Activated CD4-positive, CD25-positive, alpha-beta regulatory T cell treated with anti-CD3 and anti-CD28 coated beads, Interleukin-2, amount 50 U/mL, for 16 hours (primary cell): ENCODE measurements around the gene DNM2.

Source experiments
- DNase-seq: peaks from one replicate; pipeline ENCODE4 v3.0.0-alpha.2; 2020; ENCODE audit warnings: low read depth, low spot score

DNM2 gene

DNA sequence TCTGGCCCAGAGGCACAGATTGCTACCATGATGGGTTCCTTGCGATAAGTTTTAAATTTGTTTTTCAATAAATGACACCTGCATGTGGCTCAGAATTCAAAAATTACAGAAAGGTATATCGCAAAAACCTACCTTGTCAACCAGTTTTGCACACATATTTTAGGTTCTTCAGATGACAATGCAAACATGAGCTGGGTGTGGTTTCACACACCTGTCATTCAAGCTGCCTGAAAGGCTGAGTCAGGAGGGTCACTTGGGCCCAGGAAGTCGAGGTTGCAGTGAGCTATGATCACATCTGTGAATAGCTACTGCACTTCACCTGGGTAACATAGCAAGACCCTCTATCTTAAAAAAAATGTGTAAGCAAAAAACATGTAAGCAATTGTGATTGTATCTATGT lies 56.1 kb downstream of the DNM2 start:
- no peak for DNase-seq

DNA sequence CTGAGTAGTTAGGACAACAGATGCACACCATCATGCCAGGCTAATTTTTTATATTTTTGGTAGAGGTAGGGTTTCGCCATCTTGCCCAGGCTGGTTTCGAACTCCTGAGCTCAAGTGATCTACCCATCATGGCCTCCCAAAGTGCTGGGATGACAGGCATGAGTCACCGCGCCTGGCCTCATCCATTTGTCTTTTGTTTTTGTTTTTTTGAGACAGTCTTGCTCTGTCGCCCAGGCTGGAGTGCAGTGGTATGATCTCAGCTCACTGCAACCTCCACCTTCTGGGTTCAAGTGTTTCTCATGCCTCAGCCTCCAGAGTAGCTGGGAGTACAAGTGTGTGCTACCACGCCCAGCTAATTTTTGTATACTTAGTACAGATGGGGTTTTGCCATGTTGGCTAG lies 57.0 kb downstream of the DNM2 start:
- no peak for DNase-seq

DNA sequence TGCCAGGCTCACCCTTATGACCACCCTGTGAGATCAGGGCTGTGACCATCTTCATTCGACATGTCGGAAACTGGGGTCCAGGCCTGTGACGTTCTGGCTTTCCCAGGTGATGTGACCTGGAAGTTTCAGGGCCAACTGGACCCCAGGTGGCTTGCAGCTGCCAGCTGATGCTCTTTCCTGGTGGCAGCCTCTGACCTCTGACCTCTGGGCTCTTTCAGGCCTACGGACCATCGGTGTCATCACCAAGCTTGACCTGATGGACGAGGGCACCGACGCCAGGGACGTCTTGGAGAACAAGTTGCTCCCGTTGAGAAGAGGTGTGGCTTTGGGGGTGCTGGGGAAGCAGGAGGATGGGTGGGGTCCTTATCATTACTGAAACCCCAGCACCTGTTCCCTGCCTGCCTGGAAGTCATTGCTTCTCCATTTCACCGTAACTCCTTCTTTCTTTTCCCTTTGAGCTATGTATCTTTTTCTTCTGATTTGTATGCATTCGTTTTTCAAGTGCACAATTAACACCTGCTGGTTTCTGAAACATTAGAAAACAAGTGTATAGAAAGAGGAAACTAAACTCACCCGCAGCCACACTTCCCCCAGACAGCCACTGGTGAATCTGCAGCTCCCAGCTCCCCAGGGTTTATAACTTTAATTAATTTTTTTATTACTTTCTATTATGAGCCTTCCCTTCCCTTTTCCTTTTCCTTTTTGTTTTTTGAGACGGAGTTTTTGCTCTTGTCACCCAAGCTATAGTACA lies 59.2 kb downstream of the DNM2 start:
- DNase-seq = no peak

DNA sequence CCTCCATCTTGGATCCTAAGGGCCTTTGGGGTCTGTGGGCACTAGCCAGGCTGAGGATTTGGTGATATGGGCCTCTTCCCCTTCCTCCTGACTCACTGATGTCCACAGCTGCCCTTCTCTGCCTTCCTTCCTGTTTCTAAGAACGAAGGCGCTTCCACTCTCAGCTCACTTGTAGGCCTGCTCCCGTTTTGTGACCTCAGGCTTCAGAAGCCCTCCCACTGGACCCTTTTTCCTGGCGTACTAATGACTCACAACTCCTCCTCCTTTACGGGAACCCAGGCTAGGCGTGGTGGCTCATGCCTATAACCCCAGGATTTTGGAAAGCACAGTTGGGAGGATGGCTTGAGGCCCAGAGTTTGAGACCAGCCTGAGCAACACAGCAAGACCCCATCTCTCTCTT lies 62.5 kb downstream of the DNM2 start:
- no peak for DNase-seq

DNA sequence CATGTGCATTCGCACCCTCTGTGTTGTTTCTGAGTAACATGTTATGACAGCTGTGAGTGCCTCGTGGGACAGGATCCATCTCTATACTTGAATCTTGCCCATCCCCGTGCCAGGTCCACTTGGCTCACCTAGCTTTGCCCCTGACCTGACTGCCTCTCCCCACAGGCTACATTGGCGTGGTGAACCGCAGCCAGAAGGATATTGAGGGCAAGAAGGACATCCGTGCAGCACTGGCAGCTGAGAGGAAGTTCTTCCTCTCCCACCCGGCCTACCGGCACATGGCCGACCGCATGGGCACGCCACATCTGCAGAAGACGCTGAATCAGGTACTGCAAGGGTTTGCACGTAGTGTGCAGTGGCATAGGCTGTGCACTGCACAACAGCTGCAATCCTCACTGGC lies 64.9 kb downstream of the DNM2 start:
- DNase-seq = no peak

DNA sequence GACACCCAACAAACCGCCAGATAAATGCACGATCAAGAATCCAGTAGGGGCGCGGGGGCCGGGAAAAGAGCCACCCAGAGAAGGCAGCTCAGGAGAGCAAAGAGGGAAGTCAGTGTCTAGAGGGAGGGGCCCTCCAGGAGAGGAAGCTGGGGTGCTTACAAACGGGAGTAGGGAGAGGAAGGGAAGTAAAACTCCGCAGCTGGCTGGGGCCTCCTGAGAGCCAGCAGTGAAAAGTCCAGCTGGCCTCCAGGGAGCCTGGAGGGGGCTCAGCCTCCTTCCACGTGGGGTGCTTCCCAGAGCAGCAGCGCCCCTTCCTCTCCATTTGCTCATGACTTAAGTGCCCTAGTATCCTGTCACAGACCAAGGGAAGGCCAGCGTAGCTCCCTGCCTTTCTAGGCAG lies 66.4 kb downstream of the DNM2 start:
- DNase-seq = no peak

DNA sequence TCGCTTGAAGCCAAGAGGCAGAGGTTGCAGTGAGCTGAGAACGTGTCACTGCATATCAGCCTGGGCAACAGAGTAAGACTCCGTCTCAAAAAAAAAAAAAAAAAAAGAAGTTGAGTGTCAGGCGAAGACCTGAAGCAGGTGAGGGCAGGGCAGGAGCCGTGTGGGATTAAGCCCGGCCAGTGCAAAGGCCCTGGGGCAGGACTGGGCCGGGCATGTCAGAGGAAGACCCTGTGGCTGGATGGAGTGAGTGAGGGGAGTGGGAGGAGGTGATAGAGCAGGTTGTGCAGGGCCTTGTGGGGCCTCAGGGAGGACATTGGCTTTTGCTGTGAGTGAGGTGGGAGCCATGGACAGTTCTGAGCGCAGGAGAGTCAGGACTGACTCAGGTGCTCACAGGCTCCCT lies 70.3 kb downstream of the DNM2 start:
- no peak for DNase-seq

DNA sequence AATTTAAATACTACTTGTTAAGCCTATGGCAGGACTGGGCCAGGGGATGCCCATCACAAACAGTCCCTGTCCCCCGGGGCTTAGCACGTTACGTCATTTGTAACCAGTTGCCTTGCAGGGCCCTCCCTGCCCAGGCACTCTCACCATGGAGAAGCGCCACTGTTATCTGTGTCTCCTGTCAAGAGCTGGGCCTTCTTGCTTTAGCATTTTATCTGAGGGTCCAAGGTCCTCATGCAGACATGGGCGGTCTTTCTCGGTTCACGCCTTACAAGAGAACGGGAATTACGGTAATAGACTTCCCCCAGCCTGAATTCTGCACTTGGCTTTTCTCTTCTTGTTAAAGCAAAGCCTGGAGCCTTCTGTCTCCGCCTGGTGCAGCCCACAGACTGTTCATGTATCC lies 72.0 kb downstream of the DNM2 start:
- DNase-seq = no peak

DNA sequence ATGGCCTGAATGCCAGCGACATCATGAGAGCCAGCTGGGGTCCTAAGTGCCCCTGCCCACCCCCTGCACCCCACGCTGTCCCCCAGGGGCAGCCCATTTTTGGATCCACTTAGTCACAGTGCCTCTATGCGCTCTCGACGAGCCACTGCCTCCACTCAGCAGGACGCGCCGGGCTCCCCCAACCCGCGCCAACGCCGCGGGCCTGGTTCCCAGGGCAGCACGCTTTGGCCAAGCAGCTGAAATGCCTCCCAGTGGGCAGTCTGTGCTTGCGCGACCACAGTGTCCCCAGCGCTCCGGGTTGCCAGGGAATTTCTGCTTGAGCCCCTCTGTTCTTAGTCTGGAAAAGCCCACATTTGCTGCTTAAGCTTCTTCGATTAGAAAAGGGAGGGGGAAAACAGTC lies 78.8 kb downstream of the DNM2 start:
- no peak for DNase-seq

DNA sequence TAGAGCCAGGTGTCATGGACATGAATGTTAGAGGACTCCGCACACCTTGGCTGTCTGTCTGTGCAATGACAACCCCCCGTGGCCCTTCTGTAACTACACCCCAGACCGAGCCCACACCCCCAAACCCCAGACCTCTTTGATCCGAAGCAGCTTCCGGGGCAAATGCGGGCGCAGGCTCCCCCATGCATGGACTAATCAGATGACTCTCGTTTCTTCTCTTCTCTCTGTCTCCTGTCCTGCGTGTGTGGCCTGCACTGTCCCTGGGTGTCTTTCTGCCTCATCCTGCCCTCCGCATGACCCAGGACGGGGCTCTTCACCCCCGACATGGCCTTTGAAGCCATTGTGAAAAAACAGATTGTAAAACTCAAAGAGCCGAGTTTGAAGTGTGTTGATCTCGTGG lies 79.2 kb downstream of the DNM2 start:
- no peak for DNase-seq

DNA sequence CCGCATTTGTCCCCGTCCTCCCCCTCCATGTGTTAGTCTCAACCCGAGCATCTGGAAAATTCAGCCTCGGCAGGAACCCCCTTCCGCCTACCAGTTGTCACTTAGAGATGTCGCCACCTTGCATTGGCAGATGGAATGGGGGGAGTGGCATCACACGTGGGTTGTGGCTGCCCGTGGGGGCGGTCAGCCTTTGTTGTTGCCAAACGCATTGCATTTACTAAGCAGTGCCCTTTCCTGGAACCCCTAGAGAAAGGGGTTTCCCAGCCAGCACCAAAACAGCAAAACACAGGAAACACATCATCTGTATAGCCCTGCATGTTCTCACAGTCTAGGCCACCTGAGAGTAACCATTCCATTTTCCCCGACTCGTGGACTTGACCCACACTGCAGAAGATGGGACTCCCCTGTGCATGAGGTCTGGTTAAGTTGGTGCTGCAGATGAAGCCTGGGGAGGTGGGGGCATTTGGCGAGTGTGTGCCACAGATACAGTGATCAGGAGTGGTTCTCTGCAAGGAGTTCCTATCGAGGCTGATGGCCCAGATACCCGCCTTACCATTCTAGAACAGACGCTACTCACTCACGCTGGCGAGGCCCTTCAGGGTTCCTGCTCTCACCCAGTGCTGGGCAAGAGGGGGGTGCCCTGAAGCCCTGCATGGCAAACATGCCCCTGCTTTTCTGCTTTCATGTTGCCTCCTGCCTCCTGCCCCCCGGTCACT lies 79.8 kb downstream of the DNM2 start:
- peak; percentile 56 for DNase-seq

DNA sequence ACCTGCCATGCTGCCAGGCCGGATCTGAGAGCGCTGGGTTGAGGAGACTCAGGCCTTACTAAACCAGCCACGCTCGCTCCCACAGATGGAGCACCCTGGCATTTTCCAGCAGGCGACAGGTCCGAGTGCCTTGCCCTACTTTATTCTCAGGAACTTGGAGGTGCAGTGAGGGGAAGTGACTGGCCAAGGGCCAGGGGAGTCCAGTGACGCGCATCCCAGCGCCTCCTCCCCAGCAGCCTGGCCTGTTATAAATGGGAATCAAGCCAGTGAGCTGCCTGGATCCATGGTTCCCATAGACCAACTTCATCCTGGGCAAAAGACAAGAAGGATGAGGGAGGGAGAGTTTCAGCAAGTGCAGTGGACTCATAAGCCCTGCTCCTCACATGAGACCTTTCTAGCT lies 82.6 kb downstream of the DNM2 start:
- no peak for DNase-seq

DNA sequence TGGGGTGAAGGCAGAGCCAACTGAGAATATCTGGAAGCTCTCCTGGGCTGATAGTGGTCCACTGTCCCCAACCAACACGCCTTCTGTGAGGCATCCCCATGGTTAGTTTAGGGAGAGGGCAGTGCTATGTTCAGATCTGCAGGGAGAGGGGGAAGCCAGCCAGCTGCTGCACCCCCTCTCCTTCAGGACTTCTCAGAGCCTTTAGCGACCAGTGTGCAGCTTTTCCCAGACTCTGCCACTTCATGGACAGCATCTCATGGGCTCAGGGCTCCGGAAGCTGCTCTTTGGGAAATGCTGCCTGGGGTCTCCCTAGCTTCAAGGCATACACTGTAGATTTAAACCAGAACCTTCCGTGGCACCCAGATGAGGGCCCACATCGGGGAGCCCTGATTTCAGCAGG lies 84.6 kb downstream of the DNM2 start:
- DNase-seq = no peak

DNA sequence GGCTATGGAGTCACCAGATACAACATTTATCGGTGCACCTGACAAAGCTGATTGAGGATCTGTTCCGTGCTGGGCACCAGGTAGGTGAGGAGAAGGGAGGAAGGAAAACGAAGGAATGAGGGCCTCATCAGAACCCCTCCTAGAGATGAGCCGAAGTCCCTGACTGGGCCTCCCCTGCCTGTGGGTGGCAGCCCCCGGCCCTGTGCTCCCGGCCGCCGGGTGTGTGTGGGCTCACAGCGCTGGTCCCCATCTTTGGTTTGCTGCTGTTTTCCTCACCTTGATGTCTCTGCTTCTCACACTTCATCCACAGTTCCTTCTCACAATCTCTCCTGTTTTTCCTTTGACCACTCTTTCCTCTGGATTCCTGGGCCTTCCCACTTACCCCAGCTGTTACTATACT lies 85.4 kb downstream of the DNM2 start:
- DNase-seq = no peak

DNA sequence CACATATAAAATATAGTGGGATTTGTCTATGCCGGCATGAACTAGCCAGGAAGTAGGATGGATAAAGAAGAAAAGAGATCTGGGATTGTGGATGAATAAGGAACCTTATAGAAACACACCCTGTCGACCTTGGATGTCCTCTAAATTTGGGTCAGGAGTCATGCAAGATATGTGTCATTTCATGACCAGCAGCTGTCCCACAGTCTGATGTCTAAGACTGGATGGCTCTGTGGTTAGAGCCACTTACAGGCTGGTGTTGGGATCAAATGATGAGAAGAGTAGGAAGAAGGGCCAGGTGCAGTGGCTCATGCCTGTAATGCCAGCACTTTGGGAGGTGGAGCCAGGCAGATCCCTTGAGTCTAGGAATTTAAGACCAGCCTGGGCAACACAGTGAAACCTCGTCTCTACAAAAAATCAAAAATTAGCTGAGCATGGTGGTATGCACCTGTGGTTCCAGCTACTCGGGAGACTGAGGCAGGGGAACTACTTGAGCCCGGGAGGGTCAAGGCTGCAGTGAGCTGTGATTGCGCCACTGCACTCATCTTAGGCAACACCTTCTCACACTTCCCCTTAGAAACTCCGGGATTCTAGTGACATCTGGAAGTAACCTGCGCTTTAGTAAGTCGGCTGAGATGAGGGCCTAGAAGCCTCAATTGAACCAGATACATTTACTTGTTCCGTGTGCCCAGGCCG lies 87.3 kb downstream of the DNM2 start:
- DNase-seq = no peak

DNA sequence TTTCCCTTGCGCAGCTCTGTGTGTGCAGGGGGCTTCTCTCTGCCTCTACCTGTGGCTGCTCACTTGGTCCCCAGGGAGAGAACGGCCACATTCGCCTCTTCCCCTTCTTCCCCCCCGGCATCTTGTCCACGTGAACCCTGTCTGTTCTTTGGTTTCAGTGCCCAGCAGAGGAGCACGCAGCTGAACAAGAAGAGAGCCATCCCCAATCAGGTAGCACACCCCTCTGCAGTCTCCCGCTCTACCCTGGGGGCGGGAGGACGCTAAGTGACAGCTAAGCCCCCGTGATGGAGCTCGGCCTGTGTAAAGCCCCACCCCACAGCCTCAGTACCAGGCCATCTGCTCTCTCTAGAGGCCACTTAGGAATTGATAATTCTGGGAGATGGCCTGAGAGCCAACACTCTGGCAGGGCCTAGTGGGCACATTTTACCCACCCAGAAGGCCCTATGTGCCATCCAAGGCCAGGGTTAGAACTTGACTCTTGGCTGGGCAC lies 87.9 kb downstream of the DNM2 start:
- no peak for DNase-seq

DNA sequence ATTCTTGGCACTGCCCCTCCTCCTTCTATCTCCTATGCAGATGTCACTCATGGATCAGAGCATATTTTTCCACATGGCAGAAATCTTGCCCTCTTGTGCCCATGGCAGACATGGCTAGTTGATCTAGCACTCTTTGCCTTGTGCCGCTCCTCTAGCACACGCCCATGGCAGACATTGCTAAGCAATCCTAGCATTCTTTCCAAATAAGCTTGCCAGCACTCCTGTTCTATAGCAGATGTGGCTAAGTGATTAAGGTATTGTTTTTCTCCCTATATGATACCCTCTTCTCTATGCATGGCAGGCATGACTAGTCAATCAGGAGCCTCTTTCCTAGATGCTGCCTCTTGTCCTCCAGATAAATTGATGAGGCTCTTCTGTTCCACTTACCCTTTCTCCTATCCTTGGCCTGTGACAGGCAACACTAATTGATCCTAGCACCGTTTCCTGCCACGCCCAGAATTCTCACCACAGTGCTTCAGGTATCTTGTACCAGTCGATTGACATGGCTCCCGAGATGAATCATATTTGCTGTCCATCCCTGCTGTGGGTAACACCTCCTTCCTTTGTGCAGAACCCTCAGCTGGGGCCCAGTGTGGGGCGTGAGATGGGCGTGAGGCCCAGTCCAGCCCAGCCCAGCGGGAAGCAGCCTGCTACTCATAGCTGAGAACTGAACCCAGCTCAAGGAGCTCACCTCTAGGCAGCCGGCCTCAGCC lies 91.2 kb downstream of the DNM2 start:
- DNase-seq = no peak

DNA sequence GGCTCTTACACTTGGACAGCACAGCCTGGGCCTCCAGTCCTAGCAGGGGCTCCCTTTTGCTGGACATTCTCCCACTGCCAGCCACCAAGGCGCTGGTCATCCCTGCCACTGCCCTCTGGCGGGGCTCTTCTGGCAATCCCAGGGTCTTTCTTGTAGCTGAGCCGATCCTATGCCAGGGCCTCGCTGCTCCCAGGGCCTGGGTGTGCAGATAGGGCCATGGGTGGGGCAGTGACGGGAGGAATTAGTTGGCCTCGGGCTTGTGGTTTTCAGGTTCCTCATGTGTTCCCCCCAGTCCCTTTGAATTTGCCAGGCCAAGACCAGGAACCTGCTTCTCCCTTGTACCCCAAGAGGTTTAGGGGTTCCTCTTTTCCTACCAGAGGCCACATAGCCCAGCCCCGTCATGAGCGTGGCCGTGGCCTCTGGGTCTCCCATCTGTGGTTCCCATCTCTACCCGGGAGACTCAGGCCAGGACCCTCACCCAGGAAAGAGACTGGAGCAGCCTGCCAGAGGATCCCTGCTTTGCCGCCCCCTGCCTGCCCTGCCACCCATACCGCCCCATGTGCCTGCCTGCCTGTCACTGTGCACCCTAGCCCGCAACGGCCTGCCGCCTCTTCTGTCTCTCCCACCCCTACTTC lies 91.9 kb downstream of the DNM2 start:
- no peak for DNase-seq

DNA sequence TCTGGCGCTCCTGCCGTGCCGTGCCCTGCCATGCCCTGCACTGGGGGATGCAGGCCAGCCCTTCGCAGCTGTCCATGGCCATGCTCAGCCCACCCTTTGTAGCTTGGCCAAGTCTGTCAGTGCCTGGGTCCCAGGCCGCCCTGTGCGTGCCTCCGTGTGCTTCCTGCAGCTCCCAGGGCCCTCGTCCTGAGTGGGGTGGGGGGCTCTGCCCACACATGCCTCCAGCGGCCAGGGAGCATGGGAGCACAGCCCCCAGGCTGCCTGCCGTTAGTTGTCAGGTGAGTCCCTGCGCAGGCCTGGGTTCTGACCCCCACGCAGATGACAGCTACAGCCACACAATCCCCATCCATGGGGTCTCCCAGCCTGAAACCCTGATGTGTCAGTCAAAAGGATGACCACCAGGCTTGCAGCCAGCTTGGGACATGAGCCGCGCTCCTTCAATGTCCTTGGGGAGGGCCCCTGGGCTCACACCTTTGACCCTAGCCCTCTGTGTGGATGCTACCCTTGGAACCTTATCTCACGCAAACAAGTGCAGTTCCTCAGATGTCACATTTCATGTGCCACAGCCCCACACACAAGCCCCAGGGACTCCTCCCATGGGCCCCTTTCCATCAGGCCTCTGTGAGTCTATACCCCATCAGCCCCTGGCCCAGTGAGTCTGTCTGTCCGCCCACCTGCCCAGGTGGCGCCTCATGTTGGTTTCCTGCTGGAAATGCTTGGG lies 93.7 kb downstream of the DNM2 start:
- DNase-seq = no peak

DNA sequence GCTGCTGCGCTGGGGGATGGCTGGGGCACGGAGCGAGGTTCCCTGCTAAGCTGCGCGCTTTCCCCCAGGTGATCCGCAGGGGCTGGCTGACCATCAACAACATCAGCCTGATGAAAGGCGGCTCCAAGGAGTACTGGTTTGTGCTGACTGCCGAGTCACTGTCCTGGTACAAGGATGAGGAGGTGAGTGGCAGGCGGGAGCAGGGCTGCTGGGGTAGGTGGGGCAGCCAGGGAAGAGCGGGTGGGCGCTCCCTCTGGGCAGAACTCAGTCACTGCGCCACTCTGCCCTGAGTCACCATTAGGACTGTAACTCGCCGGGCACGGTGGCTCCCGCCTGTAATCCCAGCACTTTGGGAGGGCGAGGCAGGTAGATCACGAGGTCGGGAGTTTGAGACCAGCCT lies 94.3 kb downstream of the DNM2 start:
- no peak for DNase-seq

DNA sequence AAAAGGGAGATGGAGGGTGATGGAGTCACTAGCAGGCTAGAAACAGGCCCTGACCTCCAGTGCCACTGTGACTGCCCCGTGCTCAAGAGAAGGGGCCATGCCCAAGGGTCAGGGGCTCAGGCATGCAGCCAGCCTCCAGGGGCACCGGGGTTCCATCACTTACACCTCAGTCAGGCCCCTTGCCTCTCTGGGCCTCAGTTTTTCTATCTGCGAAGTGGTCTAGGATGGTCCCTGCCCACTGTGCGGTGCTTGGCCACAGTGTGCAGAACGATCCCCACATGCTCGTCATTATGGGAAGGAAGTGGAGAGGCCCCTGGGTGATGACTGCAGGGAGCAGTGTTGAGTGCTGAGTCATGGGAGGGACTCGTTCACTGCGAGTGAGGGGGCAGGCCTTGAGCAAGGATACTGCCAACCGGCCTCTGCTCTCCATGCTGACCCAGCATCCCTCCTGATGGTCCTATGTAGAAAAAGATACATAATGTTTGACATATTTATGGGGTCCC lies 95.1 kb downstream of the DNM2 start:
- no peak for DNase-seq
